DND-41 (cell line): Measurements from ENCODE around the gene IGFBP2.

Experiments
- EZH2 ChIP-seq: IDR thresholded peaks from 3 replicates; pipeline ENCODE4 v1.6.1; 2012; ENCODE audit warnings: borderline replicate concordance, low read depth, mild to moderate bottlenecking, moderate library complexity, low read length, inconsistent platforms; ENCODE audit not compliant: severe bottlenecking
- TF ChIP-seq, protein P1 (sequence below): IDR thresholded peaks from 2 replicates; pipeline ENCODE4 v1.5.1; 2012; ENCODE audit warnings: borderline replicate concordance, low read length, moderate library complexity, mild to moderate bottlenecking; ENCODE audit not compliant: poor library complexity, severe bottlenecking; ENCODE audit errors: extremely low read depth

DNA sequence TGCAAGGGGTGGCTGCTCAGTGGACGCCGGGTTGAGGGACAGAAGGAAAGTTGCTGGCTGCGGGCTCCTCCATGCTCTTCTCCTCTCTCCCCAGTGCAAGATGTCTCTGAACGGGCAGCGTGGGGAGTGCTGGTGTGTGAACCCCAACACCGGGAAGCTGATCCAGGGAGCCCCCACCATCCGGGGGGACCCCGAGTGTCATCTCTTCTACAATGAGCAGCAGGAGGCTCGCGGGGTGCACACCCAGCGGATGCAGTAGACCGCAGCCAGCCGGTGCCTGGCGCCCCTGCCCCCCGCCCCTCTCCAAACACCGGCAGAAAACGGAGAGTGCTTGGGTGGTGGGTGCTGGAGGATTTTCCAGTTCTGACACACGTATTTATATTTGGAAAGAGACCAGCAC, 30.6 kb downstream of the IGFBP2 start:
- TF ChIP-seq EZH2: no peak
- TF ChIP-seq, protein P1, sequence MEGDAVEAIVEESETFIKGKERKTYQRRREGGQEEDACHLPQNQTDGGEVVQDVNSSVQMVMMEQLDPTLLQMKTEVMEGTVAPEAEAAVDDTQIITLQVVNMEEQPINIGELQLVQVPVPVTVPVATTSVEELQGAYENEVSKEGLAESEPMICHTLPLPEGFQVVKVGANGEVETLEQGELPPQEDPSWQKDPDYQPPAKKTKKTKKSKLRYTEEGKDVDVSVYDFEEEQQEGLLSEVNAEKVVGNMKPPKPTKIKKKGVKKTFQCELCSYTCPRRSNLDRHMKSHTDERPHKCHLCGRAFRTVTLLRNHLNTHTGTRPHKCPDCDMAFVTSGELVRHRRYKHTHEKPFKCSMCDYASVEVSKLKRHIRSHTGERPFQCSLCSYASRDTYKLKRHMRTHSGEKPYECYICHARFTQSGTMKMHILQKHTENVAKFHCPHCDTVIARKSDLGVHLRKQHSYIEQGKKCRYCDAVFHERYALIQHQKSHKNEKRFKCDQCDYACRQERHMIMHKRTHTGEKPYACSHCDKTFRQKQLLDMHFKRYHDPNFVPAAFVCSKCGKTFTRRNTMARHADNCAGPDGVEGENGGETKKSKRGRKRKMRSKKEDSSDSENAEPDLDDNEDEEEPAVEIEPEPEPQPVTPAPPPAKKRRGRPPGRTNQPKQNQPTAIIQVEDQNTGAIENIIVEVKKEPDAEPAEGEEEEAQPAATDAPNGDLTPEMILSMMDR: no peak
